Ovary (tissue), 9 donors: ENCODE measurements around the gene PPARA. TPM values are rescaled to one million over a fixed set of nuclear protein-coding genes. Genes with fewer than 3 reads are reported as not detected.
A peak's percentile ranks its signal among the peaks of the same experiment; 100 is the strongest.

Source experiments
- DNase-seq, 5 donors: peaks; one replicate each; pipeline ENCODE4 v3.0.0-alpha.2; 2019 to 2020
- H3K27ac ChIP-seq, 2 donors: fragments of 200-600 bp; one replicate each; pipeline versions ENCODE4 v1.5.1 to v1.8.0; 2019 to 2022
- H3K27me3 ChIP-seq: fragments of 200-600 bp; one replicate; pipeline ENCODE4 v1.8.0; 2022
- H3K36me3 ChIP-seq: fragments of 200-600 bp; sonication (generic); one replicate; pipeline ENCODE4 v1.5.1; 2019
- H3K4me1 ChIP-seq: one replicate; pipeline ENCODE4 v1.8.1; 2013; ENCODE audit warnings: mild to moderate bottlenecking, moderate library complexity; ENCODE audit not compliant: insufficient read depth
- H3K4me3 ChIP-seq: fragments of 200-600 bp; sonication (generic); one replicate; pipeline ENCODE4 v1.5.1; 2017
- H3K9me3 ChIP-seq, 2 donors: fragments of 200-600 bp in 1 of 2; sonication (generic) in 1 of 2; one replicate each; pipeline versions ENCODE4 v1.5.1 to v1.8.1; 2013 to 2019; ENCODE audit warnings: mild to moderate bottlenecking in 1 of 2, moderate library complexity in 1 of 2
- EP300 ChIP-seq: sonication (generic); formaldehyde crosslinking; IDR thresholded peaks from one replicate; pipeline ENCODE4 v1.6.1; 2017; ENCODE audit warnings: antibody characterized with exemption
- POLR2A ChIP-seq: fragments of 450-650 bp; IDR thresholded peaks from one replicate; pipeline ENCODE4 v1.6.1; 2017; ENCODE audit warnings: antibody characterized with exemption, mild to moderate bottlenecking, moderate library complexity
- WGBS, 3 donors: extraction: QIAGEN DNeasy Blood & Tissue Kit in 1 of 3; methylation state at CpG; one replicate each; pipeline versions ENCODE4 v1.1.5 to v1.1.7; 2013 to 2017; 5-methylcytosine and 5-hydroxymethylcytosine counted together
- intact Hi-C, 4 donors: fragments of 100-400 bp; cut with DNase I; formaldehyde crosslinking; loops; one replicate each; pipeline versions ENCODE4 v1.11.0 to v1.15.1; 2022 to 2023
- polyA plus RNA-seq, 2 donors: library from polyadenylated mRNA; stranded (reverse); fragments of 200-250 nt in 1 of 2; fragments of 350-450 nt in 1 of 2; fragmentation: Illumina TruSeq in 1 of 2; extraction: RNeasy Lipid Tissue Mini Kit (QIAGEN cat#74804) in 1 of 2; gene quantifications; one replicate each; pipeline ENCODE4 v1.2.3, GENCODE V29; 2013 to 2014
- total RNA-seq, 7 donors: library from RNA; depleted of rRNA in 2 of 7; stranded (reverse); fragments of >200 nt in 2 of 7; fragmentation: NEBNext Ultra II Directional in 3 of 7; extraction: Animal tissue kit (Norgen Biotek cat#: 25700) in 3 of 7; gene quantifications; one replicate each; pipeline versions ENCODE4 v1.1.0 to v1.2.4, GENCODE V29; 2016 to 2023
- TF ChIP-seq, protein P1 (sequence below), 3 donors: fragments of 450-650 bp in 2 of 3; fragments of 200-600 bp in 1 of 3; IDR thresholded peaks; one replicate each; pipeline versions ENCODE4 v1.5.1 to v1.8.0; 2016 to 2022; ENCODE audit warnings: antibody characterized with exemption in 3 of 3, mild to moderate bottlenecking in 1 of 3
- donor health status: DM: no; HTN: no; CAD: no; lungs with moderate emphysema.
- donor health status: DM: no; HTN: no; CAD: no.
- donor health status: Bipolar disorder and iron deficiency.
- donor health status: DM: yes; HTN: yes; CAD: no.
- donor health status: DM: no; HTN: no; CAD: no.
- donor health status: DM: yes; HTN: yes; CAD: no.

PPARA gene
- total and polyA plus RNA-seq, 9 donors: 9.7 to 41.0 (median 29.9) TPM

DNA sequence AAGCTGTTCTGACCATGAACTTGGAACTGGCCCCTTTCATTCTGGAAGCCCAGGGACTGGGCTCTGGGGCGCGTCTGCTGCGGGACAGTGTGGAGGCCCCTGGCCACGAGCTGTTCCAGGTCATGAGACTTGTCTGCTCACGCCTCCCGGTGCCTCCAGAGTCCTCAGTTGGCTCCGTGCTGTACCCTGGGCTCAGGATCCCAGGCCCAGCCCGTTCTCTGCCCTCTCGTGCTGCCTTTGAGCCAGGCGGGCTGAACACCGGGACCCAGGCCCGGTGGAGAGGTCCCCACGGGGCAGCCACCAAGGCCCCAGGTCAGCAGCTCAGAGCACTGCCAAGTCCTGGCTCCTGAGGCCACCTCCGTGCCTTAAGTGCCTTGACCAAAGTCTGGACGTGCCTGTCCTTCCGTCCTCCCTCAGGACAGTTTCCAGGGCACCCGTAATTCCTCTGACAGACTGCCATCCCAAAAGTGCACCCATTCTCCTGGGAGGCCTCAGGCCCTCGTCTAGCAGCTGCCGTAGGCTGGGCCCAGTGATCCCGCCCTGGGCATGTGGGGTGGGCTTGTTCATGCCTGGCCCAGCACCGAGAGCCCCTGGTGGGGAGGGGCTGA, 36.3 kb upstream of the PPARA start:
- no peaks in the 10 kb centered on the region for H3K9me3 ChIP-seq
- TF ChIP-seq, protein P1, sequence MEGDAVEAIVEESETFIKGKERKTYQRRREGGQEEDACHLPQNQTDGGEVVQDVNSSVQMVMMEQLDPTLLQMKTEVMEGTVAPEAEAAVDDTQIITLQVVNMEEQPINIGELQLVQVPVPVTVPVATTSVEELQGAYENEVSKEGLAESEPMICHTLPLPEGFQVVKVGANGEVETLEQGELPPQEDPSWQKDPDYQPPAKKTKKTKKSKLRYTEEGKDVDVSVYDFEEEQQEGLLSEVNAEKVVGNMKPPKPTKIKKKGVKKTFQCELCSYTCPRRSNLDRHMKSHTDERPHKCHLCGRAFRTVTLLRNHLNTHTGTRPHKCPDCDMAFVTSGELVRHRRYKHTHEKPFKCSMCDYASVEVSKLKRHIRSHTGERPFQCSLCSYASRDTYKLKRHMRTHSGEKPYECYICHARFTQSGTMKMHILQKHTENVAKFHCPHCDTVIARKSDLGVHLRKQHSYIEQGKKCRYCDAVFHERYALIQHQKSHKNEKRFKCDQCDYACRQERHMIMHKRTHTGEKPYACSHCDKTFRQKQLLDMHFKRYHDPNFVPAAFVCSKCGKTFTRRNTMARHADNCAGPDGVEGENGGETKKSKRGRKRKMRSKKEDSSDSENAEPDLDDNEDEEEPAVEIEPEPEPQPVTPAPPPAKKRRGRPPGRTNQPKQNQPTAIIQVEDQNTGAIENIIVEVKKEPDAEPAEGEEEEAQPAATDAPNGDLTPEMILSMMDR (IDR thresholded peaks at IDR 0.05): no peak
- no peak for TF ChIP-seq EP300
- TF ChIP-seq POLR2A: no peak
- no peaks in the 10 kb centered on the region for H3K27me3 ChIP-seq
- intact Hi-C loops: loop anchor here in 1 of 4 donors (2.0 kb wide), 1 partner anchor 109 kb away; no protein-coding TSS in a partner anchor
- no peak overlapping the region for H3K4me3 ChIP-seq
- H3K4me1 ChIP-seq: peaks cover 34% of the 10 kb centered on the region
- 40 to 56% (median 52%) methylated on average over 18 to 21 of the region's 21 CpGs for WGBS, 3 donors
- H3K36me3 ChIP-seq: no peaks in the 10 kb centered on the region
- H3K27ac ChIP-seq: peak overlapping the region; percentile 57 to 68
- DNase-seq: peak in 3 of 5 donors; percentile 57 to 65 (median 62)

DNA sequence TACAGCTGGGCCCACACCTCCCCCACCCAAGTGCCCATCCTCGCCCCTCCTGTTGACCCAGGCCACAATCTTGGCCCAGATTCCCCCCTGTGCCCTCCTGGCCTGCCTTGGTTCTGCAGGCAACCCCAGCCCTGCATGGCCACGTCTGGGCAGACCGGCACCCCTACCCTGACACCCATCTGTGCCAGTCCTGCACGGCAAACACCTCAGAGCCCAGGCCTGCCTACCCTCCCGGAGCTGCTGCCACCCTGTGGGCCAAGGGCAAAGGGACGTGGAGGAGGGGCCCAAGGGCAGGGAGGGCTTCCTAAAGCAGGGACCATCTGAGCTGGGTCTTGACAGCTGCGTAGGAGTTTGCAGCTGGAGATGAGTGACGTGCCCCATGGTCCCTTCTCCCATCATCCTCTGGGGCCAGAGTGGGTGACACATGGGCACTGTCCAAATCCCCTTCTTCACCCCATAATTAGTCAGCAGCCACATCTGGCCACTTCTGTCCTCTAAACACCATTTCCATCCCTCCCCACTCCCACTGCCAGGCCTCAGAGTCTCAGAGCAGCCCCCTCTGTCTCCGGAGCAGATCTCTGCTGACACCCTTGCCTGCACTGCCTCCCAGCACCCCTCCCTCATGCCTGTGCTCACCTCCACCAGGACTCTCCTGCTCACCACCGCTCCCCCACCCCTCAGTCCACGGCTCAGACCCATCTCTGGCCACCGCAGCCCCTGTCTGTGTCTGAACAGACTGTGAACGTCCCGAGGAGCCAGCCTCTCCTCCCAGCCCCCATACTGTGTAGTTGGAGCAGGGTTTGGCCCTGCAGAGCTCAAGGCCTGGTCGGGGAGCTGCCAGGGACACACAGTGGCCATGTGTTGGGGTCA, 35.6 kb upstream of the PPARA start:
- Histone ChIP-seq H3K27ac (peak overlapping the region; percentile 57 to 68), H3K4me1 (peaks cover 34% of the 10 kb centered on the region), H3K36me3 (no peaks in the 10 kb centered on the region), H3K4me3 (no peak overlapping the region), H3K9me3 (no peaks in the 10 kb centered on the region), H3K27me3 (no peaks in the 10 kb centered on the region)
- intact Hi-C loops: loop anchor here in 1 of 4 donors (2.0 kb wide), 1 partner anchor 110 kb away; no protein-coding TSS in a partner anchor
- peak in 4 of 5 donors; percentile 57 to 69 (median 64) for DNase-seq
- TF ChIP-seq, protein P1 (IDR thresholded peaks at IDR 0.05): no peak
- no peak for TF ChIP-seq POLR2A
- TF ChIP-seq EP300: no peak
- 31 to 47% (median 37%) methylated on average over 15 of the region's 15 CpGs for WGBS, 3 donors

DNA sequence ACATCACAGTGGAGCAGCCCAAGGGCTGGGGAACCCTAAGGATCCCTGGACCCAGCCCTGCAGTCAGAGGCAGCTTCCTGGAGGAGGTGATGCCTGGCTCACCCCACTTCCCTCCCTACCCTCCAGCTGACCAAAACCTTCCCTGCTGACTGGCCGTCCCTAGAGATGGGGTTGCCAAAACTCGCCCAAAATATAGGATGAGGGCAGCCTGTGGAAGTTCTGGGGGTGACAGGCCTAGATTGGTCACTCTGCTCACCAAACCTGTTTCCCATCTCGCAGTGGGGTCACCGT, 35.0 kb upstream of the PPARA start:
- intact Hi-C loops: loop anchor here in 1 of 4 donors (2.0 kb wide), 1 partner anchor 111 kb away; no protein-coding TSS in a partner anchor
- Histone ChIP-seq H3K27ac (peak overlapping the region; percentile 57 to 68), H3K4me1 (peaks cover 31% of the 10 kb centered on the region), H3K9me3 (no peaks in the 10 kb centered on the region), H3K36me3 (no peaks in the 10 kb centered on the region), H3K27me3 (no peaks in the 10 kb centered on the region), H3K4me3 (no peak overlapping the region)
- 56 to 73% (median 61%) methylated on average over 4 of the region's 4 CpGs for WGBS, 3 donors
- TF ChIP-seq POLR2A (no peak), EP300 (no peak)
- TF ChIP-seq, protein P1 (IDR thresholded peaks at IDR 0.05): no peak
- DNase-seq: no peak

DNA sequence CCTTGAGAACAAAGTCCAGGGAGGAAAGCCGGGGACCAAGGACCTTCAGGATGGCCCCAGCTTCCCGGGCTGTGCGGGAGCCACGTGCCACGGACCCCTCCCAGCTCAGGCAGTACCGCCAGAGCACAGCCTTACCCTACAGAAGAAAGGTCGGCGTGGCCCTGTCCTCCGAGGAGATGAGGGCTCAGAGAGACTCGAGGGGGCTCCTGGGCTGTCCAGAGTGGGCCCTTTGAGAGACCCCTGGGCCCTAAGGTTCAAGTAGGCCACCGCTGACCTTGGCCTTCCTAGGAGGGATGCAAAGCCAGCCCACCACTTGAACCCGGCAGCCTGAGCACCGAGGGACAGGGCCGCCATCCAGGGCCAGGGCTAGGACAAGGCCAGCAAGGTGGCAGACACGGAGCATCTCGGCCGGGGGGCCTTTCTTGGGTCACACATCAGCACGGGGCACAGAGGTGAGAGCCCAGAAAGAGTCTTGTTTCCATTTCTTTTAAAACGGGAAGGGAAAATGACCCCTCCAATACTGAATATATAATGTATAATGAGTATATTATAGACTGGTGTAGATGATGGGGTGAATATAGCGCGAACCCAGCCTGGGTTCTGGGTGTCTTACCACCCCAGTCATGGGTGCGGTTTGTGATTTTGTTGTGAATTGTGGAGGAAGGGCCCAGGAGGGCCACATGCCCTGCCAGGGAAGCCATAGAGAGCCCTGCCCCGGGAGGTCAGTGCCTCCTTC, 34.4 kb upstream of the PPARA start:
- no peak for TF ChIP-seq POLR2A
- TF ChIP-seq, protein P1 (IDR thresholded peaks at IDR 0.05): no peak
- TF ChIP-seq EP300: no peak
- DNase-seq: peak in 4 of 5 donors; percentile 61 to 72 (median 70)
- Histone ChIP-seq H3K36me3 (no peaks in the 10 kb centered on the region), H3K4me1 (peaks cover 29% of the 10 kb centered on the region), H3K4me3 (no peak overlapping the region), H3K27me3 (no peaks in the 10 kb centered on the region), H3K27ac (peak overlapping the region; percentile 57 to 68), H3K9me3 (no peaks in the 10 kb centered on the region)
- intact Hi-C loops: loop anchor here (1.0 to 2.0 kb wide), 3 partner anchors 109 to 111 kb away; no protein-coding TSS in a partner anchor
- whole genome bisulfite sequencing, 3 donors: 24 to 29% (median 26%) methylated on average over 23 of the region's 23 CpGs
